Testis (tissue), 2 donors: ENCODE results near the gene HERC2.
"Not testable (repeated sequence)": the region's sequence is repeated elsewhere in the genome, so short reads cannot be mapped to it uniquely, and the experiment has no call there.

Experiments used
- POLR2A ChIP-seq: fragments of 450-650 bp; IDR thresholded peaks from one replicate; pipeline ENCODE4 v1.6.1; 2017; ENCODE audit warnings: antibody characterized with exemption, mild to moderate bottlenecking, moderate library complexity
- TF ChIP-seq, protein P1 (sequence below), 3 experiments: fragments of 450-650 bp in 2 of 3; fragments of 200-600 bp in 1 of 3; sonication (generic) in 1 of 3; IDR thresholded peaks; one replicate each; pipeline ENCODE4 v1.5.1; 2016 to 2019; ENCODE audit warnings: antibody characterized with exemption in 3 of 3, mild to moderate bottlenecking in 2 of 3, moderate library complexity in 1 of 3

DNA sequence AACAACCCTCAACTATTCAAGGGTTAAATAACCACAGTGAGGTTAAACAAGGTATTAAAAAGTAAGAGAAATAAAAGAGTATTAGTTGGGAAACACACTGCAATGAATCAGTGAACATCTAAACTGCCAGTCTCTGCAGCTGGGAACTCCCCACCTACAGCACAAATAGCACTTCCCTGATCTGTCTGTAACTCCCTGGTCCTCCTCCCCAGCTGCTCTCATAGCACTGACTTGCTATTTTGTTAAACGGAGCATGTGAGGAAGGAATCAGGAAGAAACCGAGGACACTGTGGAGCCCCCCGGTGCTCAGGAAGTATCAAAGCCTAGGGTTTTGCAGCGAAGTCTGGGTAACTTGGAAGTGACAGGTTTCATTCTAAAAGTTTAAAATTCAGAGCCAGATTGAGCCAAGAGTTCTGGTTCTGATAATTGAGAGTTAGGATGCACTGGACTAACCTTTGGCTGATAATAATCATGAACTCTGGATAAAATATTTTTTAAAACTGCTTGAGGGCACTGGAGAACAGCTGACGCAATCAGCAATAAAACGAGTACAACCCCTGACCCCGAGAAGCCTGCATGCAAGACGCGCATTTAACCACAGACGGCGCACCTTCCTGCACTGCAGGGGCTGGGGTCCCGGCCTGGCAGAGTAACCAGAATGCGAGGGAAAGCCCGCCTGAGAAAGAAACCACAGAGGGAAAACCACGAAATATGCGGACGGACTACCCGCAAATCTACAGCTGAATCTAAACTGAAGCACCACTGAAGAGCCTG is 118.7 kb downstream of the HERC2 start:
- TF ChIP-seq, protein P1, sequence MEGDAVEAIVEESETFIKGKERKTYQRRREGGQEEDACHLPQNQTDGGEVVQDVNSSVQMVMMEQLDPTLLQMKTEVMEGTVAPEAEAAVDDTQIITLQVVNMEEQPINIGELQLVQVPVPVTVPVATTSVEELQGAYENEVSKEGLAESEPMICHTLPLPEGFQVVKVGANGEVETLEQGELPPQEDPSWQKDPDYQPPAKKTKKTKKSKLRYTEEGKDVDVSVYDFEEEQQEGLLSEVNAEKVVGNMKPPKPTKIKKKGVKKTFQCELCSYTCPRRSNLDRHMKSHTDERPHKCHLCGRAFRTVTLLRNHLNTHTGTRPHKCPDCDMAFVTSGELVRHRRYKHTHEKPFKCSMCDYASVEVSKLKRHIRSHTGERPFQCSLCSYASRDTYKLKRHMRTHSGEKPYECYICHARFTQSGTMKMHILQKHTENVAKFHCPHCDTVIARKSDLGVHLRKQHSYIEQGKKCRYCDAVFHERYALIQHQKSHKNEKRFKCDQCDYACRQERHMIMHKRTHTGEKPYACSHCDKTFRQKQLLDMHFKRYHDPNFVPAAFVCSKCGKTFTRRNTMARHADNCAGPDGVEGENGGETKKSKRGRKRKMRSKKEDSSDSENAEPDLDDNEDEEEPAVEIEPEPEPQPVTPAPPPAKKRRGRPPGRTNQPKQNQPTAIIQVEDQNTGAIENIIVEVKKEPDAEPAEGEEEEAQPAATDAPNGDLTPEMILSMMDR (IDR thresholded peaks at IDR 0.05): not testable (repeated sequence)
- TF ChIP-seq POLR2A: not testable (repeated sequence)
